Nephron (organoid): Measurements from ENCODE around the gene TMEM258.
A peak's percentile ranks its signal among the peaks of the same experiment; 100 is the strongest.

Source experiments
- H3K27ac Mint-ChIP-seq, 3 experiments: 2 replicates each; pipeline ENCODE4 v1.8.0; 2020; ENCODE audit warnings: mixed read lengths in 3 of 3, mild to moderate bottlenecking in 2 of 3, moderate library complexity in 1 of 3
- H3K27me3 Mint-ChIP-seq: 2 replicates; pipeline ENCODE4 v1.8.0; 2021; ENCODE audit warnings: low read depth, mild to moderate bottlenecking, moderate library complexity, mixed read lengths
- H3K36me3 Mint-ChIP-seq: 2 replicates; pipeline ENCODE4 v1.8.0; 2020; ENCODE audit warnings: low read depth, mixed read lengths
- H3K4me1 Mint-ChIP-seq: 2 replicates; pipeline ENCODE4 v1.8.0; 2020; ENCODE audit warnings: mixed read lengths
- H3K4me3 Mint-ChIP-seq, 3 experiments: 2 replicates each; pipeline ENCODE4 v1.8.0; 2020; ENCODE audit warnings: mild to moderate bottlenecking in 3 of 3, mixed read lengths in 3 of 3, moderate library complexity in 2 of 3
- H3K9me3 Mint-ChIP-seq: 2 replicates; pipeline ENCODE4 v1.8.0; 2020; ENCODE audit warnings: mixed read lengths
- TF ChIP-seq, protein P1 (sequence below), 3 experiments: fragments of 200-600 bp; sonication (generic); IDR thresholded peaks; one replicate each; pipeline ENCODE4 v1.5.0; 2021; ENCODE audit warnings: antibody characterized with exemption in 3 of 3; ENCODE audit not compliant: unreplicated experiment in 3 of 3

The TMEM258 gene

GRCh38 chr11:61747192-61747966, 45.0 kb downstream of the TMEM258 start:
- H3K9me3 Mint-ChIP-seq: no peaks in the 10 kb centered on the region
- H3K4me3 Mint-ChIP-seq: no peak overlapping the region
- peaks cover 10% of the 10 kb centered on the region for H3K27me3 Mint-ChIP-seq
- H3K27ac Mint-ChIP-seq: peak overlapping the region in 1 of 3 experiments; percentile 86
- TF ChIP-seq, protein P1, sequence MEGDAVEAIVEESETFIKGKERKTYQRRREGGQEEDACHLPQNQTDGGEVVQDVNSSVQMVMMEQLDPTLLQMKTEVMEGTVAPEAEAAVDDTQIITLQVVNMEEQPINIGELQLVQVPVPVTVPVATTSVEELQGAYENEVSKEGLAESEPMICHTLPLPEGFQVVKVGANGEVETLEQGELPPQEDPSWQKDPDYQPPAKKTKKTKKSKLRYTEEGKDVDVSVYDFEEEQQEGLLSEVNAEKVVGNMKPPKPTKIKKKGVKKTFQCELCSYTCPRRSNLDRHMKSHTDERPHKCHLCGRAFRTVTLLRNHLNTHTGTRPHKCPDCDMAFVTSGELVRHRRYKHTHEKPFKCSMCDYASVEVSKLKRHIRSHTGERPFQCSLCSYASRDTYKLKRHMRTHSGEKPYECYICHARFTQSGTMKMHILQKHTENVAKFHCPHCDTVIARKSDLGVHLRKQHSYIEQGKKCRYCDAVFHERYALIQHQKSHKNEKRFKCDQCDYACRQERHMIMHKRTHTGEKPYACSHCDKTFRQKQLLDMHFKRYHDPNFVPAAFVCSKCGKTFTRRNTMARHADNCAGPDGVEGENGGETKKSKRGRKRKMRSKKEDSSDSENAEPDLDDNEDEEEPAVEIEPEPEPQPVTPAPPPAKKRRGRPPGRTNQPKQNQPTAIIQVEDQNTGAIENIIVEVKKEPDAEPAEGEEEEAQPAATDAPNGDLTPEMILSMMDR (IDR thresholded peaks at IDR 0.05; ENCODE audit: unreplicated experiment in 3 of 3): peak; percentile 85 to 94 (median 87)
- H3K36me3 Mint-ChIP-seq: no peaks in the 10 kb centered on the region
- H3K4me1 Mint-ChIP-seq: peaks cover 31% of the 10 kb centered on the region

GRCh38 chr11:61746442-61747191, 45.8 kb downstream of the TMEM258 start:
- H3K27me3 Mint-ChIP-seq: peaks cover 10% of the 10 kb centered on the region
- H3K4me3 Mint-ChIP-seq: no peak overlapping the region
- H3K4me1 Mint-ChIP-seq: peaks cover 39% of the 10 kb centered on the region
- H3K36me3 Mint-ChIP-seq: peaks cover 4% of the 10 kb centered on the region
- peak overlapping the region; percentile 59 to 86 (median 83) for H3K27ac Mint-ChIP-seq
- no peaks in the 10 kb centered on the region for H3K9me3 Mint-ChIP-seq
- TF ChIP-seq, protein P1 (IDR thresholded peaks at IDR 0.05; ENCODE audit: unreplicated experiment in 3 of 3): no peak

GRCh38 chr11:61745781-61746441, 46.5 kb downstream of the TMEM258 start:
- H3K4me3 Mint-ChIP-seq: no peak overlapping the region
- peaks cover 9% of the 10 kb centered on the region for H3K27me3 Mint-ChIP-seq
- peaks cover 4% of the 10 kb centered on the region for H3K36me3 Mint-ChIP-seq
- H3K9me3 Mint-ChIP-seq: no peaks in the 10 kb centered on the region
- peak overlapping the region; percentile 59 to 86 (median 83) for H3K27ac Mint-ChIP-seq
- H3K4me1 Mint-ChIP-seq: peaks cover 34% of the 10 kb centered on the region
- TF ChIP-seq, protein P1 (IDR thresholded peaks at IDR 0.05; ENCODE audit: unreplicated experiment in 3 of 3): no peak

DNA sequence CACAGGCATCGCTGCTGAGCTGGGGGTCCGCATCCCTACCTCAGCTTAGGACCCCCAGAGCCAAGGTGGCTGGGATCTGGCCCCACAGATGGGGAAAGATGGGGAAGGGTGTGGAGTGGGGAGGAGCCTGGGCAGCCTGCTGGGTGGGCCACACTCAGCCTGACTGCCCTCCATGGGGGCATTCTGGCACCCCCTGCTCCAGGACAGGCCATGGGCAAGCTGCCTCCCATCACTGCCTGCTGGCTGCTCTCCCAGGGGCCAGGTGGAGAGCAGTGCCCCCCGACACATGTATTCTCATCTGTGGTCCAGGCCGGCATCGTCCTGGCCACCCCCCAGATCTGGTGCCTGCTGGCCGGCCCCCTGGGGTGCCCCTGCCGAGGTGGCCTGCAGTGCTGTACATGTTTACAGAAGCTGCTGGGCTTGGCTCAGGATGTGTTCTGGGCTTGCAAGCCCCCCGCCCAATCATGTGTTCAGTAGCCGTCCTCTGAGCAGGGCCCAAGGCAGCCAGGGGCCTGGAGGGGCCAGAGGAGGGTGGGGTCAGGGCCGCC, 47.7 kb downstream of the TMEM258 start:
- Mint-ChIP-seq H3K36me3 (peaks cover 4% of the 10 kb centered on the region), H3K4me3 (no peak overlapping the region), H3K9me3 (no peaks in the 10 kb centered on the region), H3K27me3 (peaks cover 6% of the 10 kb centered on the region), H3K4me1 (peaks cover 29% of the 10 kb centered on the region), H3K27ac (no peak overlapping the region)
- TF ChIP-seq, protein P1 (IDR thresholded peaks at IDR 0.05; ENCODE audit: unreplicated experiment in 3 of 3): no peak

DNA sequence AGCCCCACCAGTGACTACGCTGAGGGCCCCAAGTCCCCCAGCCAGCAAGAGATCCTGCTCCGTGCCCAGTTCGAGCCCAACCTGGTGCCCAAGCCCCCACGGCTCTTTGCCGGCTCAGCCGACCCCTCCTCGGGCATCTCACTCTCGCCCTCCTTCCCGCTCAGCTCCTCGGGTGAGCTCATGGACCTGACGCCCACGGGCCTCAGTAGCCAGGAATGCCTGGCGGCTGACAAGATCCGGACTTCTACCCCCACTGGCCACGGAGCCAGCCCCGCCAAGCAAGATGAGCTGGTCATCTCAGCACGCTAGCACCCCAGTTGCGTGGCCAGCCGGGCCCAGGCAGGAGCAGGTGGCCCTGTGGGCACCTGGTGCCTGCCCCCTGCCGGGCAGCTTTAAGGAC, 48.2 kb downstream of the TMEM258 start:
- Mint-ChIP-seq H3K9me3 (no peaks in the 10 kb centered on the region), H3K4me3 (no peak overlapping the region), H3K27ac (no peak overlapping the region), H3K4me1 (peaks cover 24% of the 10 kb centered on the region), H3K27me3 (peaks cover 1% of the 10 kb centered on the region), H3K36me3 (peaks cover 4% of the 10 kb centered on the region)
- TF ChIP-seq, protein P1 (IDR thresholded peaks at IDR 0.05; ENCODE audit: unreplicated experiment in 3 of 3): no peak
